Vagina (tissue), 2 donors: ENCODE measurements around the gene MKNK1.

ENCODE experiments used
- POLR2A ChIP-seq, 2 donors: fragments of 450-650 bp; IDR thresholded peaks; one replicate each; pipeline ENCODE4 v1.6.1; 2017; ENCODE audit warnings: antibody characterized with exemption in 2 of 2, mild to moderate bottlenecking in 2 of 2, moderate library complexity in 2 of 2
- POLR2AphosphoS5 ChIP-seq, 2 donors: sonication (generic); formaldehyde crosslinking; IDR thresholded peaks; one replicate each; pipeline ENCODE4 v1.9.0; 2017; ENCODE audit warnings: antibody characterized with exemption in 2 of 2, mild to moderate bottlenecking in 2 of 2, low read depth in 1 of 2; ENCODE audit not compliant: insufficient read depth in 1 of 2
- TF ChIP-seq, protein P1 (sequence below), 3 experiments: fragments of 450-650 bp in 2 of 3; fragments of 200-600 bp in 1 of 3; sonication (generic) in 1 of 3; IDR thresholded peaks; one replicate each; pipeline ENCODE4 v1.5.1; 2017 to 2019; ENCODE audit warnings: antibody characterized with exemption in 3 of 3, mild to moderate bottlenecking in 2 of 3, moderate library complexity in 2 of 3

DNA sequence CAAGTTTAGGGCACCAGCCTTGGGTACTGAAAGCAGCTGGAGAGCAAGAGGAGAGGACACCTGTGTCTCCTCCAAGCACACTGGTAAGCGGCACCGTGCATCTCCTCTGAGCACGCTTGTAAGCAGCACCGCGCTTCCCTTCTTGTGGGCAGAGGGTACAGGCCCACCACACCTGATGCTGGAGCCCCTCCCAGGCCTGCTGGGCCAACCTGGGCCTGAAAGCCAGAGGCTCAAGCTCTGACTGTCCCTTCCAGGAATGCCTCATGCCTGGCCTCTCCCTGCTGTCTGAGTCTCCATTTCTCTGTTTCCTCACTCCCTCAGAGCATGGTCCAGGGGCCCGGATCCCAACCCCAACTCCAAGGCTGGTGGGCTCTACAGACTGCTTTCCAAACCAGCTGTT is 88.5 kb downstream of the MKNK1 start:
- TF ChIP-seq POLR2AphosphoS5 (IDR thresholded peaks at IDR 0.05; ENCODE audit: insufficient read depth in 1 of 2, low read depth in 1 of 2) (no peak), POLR2A (IDR thresholded peaks at IDR 0.05) (no peak)
- TF ChIP-seq, protein P1, sequence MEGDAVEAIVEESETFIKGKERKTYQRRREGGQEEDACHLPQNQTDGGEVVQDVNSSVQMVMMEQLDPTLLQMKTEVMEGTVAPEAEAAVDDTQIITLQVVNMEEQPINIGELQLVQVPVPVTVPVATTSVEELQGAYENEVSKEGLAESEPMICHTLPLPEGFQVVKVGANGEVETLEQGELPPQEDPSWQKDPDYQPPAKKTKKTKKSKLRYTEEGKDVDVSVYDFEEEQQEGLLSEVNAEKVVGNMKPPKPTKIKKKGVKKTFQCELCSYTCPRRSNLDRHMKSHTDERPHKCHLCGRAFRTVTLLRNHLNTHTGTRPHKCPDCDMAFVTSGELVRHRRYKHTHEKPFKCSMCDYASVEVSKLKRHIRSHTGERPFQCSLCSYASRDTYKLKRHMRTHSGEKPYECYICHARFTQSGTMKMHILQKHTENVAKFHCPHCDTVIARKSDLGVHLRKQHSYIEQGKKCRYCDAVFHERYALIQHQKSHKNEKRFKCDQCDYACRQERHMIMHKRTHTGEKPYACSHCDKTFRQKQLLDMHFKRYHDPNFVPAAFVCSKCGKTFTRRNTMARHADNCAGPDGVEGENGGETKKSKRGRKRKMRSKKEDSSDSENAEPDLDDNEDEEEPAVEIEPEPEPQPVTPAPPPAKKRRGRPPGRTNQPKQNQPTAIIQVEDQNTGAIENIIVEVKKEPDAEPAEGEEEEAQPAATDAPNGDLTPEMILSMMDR (IDR thresholded peaks at IDR 0.05), result no peak
